Ureter (tissue), 1 donor: ENCODE measurements around the gene MARF1. TPM values are rescaled to one million over a fixed set of nuclear protein-coding genes. Genes with fewer than 3 reads are reported as not detected.
"Not testable (repeated sequence)": the region's sequence is repeated elsewhere in the genome, so short reads cannot be mapped to it uniquely, and the experiment has no call there.

Experiments
- DNase-seq: peaks from one replicate; pipeline ENCODE4 v3.0.0-alpha.2; 2020; ENCODE audit warnings: low spot score
- total RNA-seq: library from RNA; stranded (reverse); gene quantifications from one replicate; pipeline ENCODE4 v1.2.4, GENCODE V29; 2023
- donor health status: DM: yes; HTN: yes; CAD: no.

MARF1 gene
- total RNA-seq, 1 donor from 2014 or later = 98.3 TPM

- DNase-seq = no peak
These were observed 43.5 kb downstream of the MARF1 start for GRCh38 chr16:15599303-15600070.

- no peak for DNase-seq
These were observed 44.2 kb downstream of the MARF1 start for GRCh38 chr16:15598648-15599190.

GRCh38 chr16:15597822-15598647, 44.9 kb downstream of the MARF1 start:
- DNase-seq = no peak

GRCh38 chr16:15597135-15597534, 45.8 kb downstream of the MARF1 start:
- no peak for DNase-seq

- DNase-seq = no peak
These were observed 48.1 kb downstream of the MARF1 start for GRCh38 chr16:15594711-15595320.

- no peak for DNase-seq
These were observed 49.7 kb downstream of the MARF1 start for GRCh38 chr16:15593235-15593634.

- peak; percentile 69 for DNase-seq
These were observed 50.6 kb downstream of the MARF1 start for GRCh38 chr16:15592324-15592723.

- no peak for DNase-seq
These were observed 55.7 kb downstream of the MARF1 start for GRCh38 chr16:15587152-15587825.

GRCh38 chr16:15586716-15587115, 56.2 kb downstream of the MARF1 start:
- no peak for DNase-seq

GRCh38 chr16:15585956-15586355, 57.0 kb downstream of the MARF1 start:
- no peak for DNase-seq

- no peak for DNase-seq
These were observed 59.4 kb downstream of the MARF1 start for GRCh38 chr16:15583526-15583925.

- no peak for DNase-seq
These were observed 61.7 kb downstream of the MARF1 start for GRCh38 chr16:15581127-15581815.

GRCh38 chr16:15578824-15579223, 64.1 kb downstream of the MARF1 start:
- no peak for DNase-seq

GRCh38 chr16:15576960-15577958, 65.7 kb downstream of the MARF1 start:
- DNase-seq = no peak

- no peak for DNase-seq
These were observed 67.5 kb downstream of the MARF1 start for GRCh38 chr16:15575293-15576049.

- DNase-seq = no peak
These were observed 68.4 kb downstream of the MARF1 start for GRCh38 chr16:15574614-15574948.

GRCh38 chr16:15573896-15574613, 68.9 kb downstream of the MARF1 start:
- not testable (repeated sequence) for DNase-seq

- no peak for DNase-seq
These were observed 69.6 kb downstream of the MARF1 start for GRCh38 chr16:15573274-15573895.
